Measurements from ENCODE around the gene BANK1. TPM values are rescaled to one million over a fixed set of nuclear protein-coding genes. Genes with fewer than 3 reads are reported as not detected.

BANK1 gene
- polyA plus RNA-seq, 1 of the 3 experiments (the other 2 are of a cell fraction) = not detected

- Histone ChIP-seq H3F3A (replicated peaks; ENCODE audit: insufficient read depth) (no peaks in the 10 kb centered on the region), H3K9me3 (no peaks in the 10 kb centered on the region), H2AFZ (ENCODE audit: low read depth) (0 out of 2 replicates have a peak overlapping the region, but pooled peaks have one; percentile 67), H3K36me3 (replicated peaks in 1 of 2; ENCODE audit: control insufficient read depth in 1 of 2, insufficient read depth in 2 of 2, low read length in 1 of 2) (no peaks in the 10 kb centered on the region), H3K4me2 (no peak overlapping the region), H3K79me2 (ENCODE audit: insufficient read depth) (no peaks in the 10 kb centered on the region), H3K27me3 (ENCODE audit: insufficient read depth) (no peaks in the 10 kb centered on the region), H3K9me2 (no peaks in the 10 kb centered on the region), H3K4me1 (ENCODE audit: control insufficient read depth in 1 of 2, insufficient read depth in 2 of 2, low read depth in 1 of 2, low read length in 1 of 2) (no peaks in the 10 kb centered on the region; a peak in 1 of 4 replicates), H3K9ac (no peak overlapping the region), H3K4me3 (ENCODE audit: low read depth in 2 of 2, low read length in 1 of 2) (no peak overlapping the region), H4K20me1 (ENCODE audit: insufficient read depth) (no peaks in the 10 kb centered on the region), H3K27ac (ENCODE audit: low read depth in 2 of 2, low read length in 1 of 2) (no peak overlapping the region)
- ChIA-PET POLR2A (no interaction called here), CTCF (interaction anchor here (1.4 kb wide), 1 partner anchor 13 kb away, joined by 3 read pairs; no protein-coding TSS in a partner anchor)
- DNase-seq = no peak
- 98% methylated on average over 4 of the region's 4 CpGs for WGBS (ENCODE audit: low lambda C conversion rate)
- TF ChIP-seq GABPA (IDR thresholded peaks at IDR 0.05; ENCODE audit: low read depth) = no peak
- TF ChIP-seq RFX5 (IDR thresholded peaks at IDR 0.05; ENCODE audit: low read length) = no peak
- no peak for TF ChIP-seq RCOR1 (IDR thresholded peaks at IDR 0.05; ENCODE audit: low read length)
- TF ChIP-seq FOXJ3 (CRISPR knock-in tag; IDR thresholded peaks at IDR 0.05) = no peak
- TF ChIP-seq YY1 (IDR thresholded peaks at IDR 0.05; ENCODE audit: low read depth) = no peak
- no peak for TF ChIP-seq USF2 (IDR thresholded peaks at IDR 0.05; ENCODE audit: borderline replicate concordance, low read depth, low read length)
- no peak for TF ChIP-seq TEAD4 (IDR thresholded peaks at IDR 0.05; ENCODE audit: borderline replicate concordance, insufficient read depth)
- TF ChIP-seq GATA2 (CRISPR knock-in tag; IDR thresholded peaks at IDR 0.05) = no peak
- TF ChIP-seq REST (IDR thresholded peaks at IDR 0.05; ENCODE audit: low read depth, low read length) = no peak
- no peak for TF ChIP-seq MEF2A (IDR thresholded peaks at IDR 0.05; ENCODE audit: borderline replicate concordance, low read depth)
- no peak for TF ChIP-seq USF1 (IDR thresholded peaks at IDR 0.05; ENCODE audit: borderline replicate concordance, low read depth)
- no peak for TF ChIP-seq EP300 (IDR thresholded peaks at IDR 0.05; ENCODE audit: borderline replicate concordance in 1 of 2, low read depth in 1 of 2, low read length in 1 of 2)
- no peak for TF ChIP-seq SIN3A (IDR thresholded peaks at IDR 0.05; ENCODE audit: borderline replicate concordance, low read depth, low read length)
- no peak for TF ChIP-seq POLR2AphosphoS5 (IDR thresholded peaks at IDR 0.05; ENCODE audit: low read depth, low read length)
- TF ChIP-seq EZH2phosphoT487 (IDR thresholded peaks at IDR 0.05; ENCODE audit: borderline replicate concordance, low read depth) = no peak
- TF ChIP-seq TAF1 (IDR thresholded peaks at IDR 0.05; ENCODE audit: borderline replicate concordance, low read depth, low read length) = no peak
- no peak for TF ChIP-seq FOXM1 (IDR thresholded peaks at IDR 0.05; ENCODE audit: low read depth)
- no peak for TF ChIP-seq RXRA (IDR thresholded peaks at IDR 0.05; ENCODE audit: borderline replicate concordance, low read depth)
Observed at GRCh38 chr4:101960431-101960830, 169.9 kb downstream of the BANK1 start.
